Lower lobe of right lung (tissue), 2 donors: Measurements from ENCODE around the gene IDH2. TPM values are rescaled to one million over a fixed set of nuclear protein-coding genes. Genes with fewer than 3 reads are reported as not detected.

ENCODE experiments used
- ATAC-seq, 2 donors: fragments of 200-7000 bp; cut with Tn5 transposase; one replicate each; pipeline ENCODE4 v1.9.1; 2020 to 2022; ENCODE audit warnings: mild to moderate bottlenecking in 2 of 2, moderate library complexity in 2 of 2
- DNase-seq: peaks from one replicate; pipeline ENCODE4 v3.0.0-alpha.2; 2020
- H3K27ac ChIP-seq: fragments of 200-600 bp; one replicate; pipeline ENCODE4 v1.8.0; 2022
- H3K27me3 ChIP-seq: fragments of 200-600 bp; one replicate; pipeline ENCODE4 v1.8.0; 2022; ENCODE audit warnings: low read depth
- H3K36me3 ChIP-seq: fragments of 200-600 bp; one replicate; pipeline ENCODE4 v1.8.0; 2022; ENCODE audit warnings: mild to moderate bottlenecking
- H3K4me1 ChIP-seq: fragments of 200-600 bp; one replicate; pipeline ENCODE4 v1.8.0; 2022
- H3K4me3 ChIP-seq: fragments of 200-600 bp; one replicate; pipeline ENCODE4 v1.8.0; 2022; ENCODE audit warnings: mild to moderate bottlenecking
- H3K9me3 ChIP-seq: fragments of 200-600 bp; one replicate; pipeline ENCODE4 v1.8.0; 2022
- CTCF ChIP-seq: fragments of 200-600 bp; IDR thresholded peaks from one replicate; pipeline ENCODE4 v1.8.0; 2022; ENCODE audit warnings: antibody characterized with exemption, mild to moderate bottlenecking
- intact Hi-C: fragments of 100-400 bp; cut with DNase I; formaldehyde crosslinking; loops from one replicate; pipeline ENCODE4 v1.11.0; 2022
- total RNA-seq: library from RNA; stranded (reverse); fragmentation: NEBNext Ultra II Directional; extraction: Animal tissue kit (Norgen Biotek cat#: 25700); gene quantifications from one replicate; pipeline ENCODE4 v1.2.1, GENCODE V29; 2021
- donor health status: DM: no; HTN: yes; CAD: no; lungs with severe emphysema.

The IDH2 gene
- total RNA-seq, 1 donor from 2014 or later, result 46.7 TPM

DNA sequence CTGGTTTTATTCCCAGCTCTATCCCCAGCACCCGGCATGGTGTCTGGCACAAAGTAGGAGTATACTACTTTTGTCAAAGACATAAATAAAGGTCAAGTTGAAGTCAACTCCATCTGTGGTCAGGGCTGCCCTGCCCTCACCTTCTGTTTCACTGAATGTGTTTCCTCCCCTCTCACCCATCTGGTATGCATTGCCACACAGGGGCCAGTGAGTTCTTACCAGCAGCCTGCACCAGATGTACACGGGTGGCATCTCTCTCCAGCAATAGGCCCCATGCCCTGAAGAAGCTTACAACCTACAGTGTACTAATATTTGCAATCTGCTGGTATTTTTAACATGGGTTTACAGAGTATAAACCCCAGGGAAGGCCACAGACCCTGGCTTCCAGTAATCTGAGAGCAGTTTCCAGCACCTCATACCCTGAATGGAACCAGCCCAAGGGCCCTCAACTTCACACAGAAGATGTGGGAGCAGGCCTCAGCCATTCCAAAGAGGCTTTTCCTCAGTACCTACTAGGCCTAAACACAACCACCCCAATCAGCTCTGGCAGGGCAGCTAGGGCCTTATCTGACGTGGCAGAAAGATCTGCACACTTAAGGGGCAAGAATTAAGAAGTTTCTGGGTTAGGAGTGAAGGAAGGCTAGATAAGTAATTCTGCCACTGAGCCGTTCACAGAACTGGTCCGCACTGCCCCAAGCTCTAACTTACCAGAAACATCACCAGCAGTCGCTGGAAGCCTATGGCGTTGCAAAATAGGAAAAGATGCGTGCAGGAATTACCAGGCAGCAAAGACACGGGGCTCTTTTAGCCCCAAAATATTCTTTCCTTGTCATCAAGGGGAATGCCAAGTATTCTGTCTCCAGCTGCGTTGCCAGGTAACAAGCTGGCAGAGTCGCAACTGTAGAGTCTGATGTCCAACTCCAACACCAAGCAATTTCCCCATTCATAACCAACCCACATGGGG is 2.1 kb downstream of the IDH2 start:
- Histone ChIP-seq H3K9me3 (no peaks in the 10 kb centered on the region), H3K4me3 (peak overlapping the region; percentile 84), H3K27ac (peak overlapping the region; percentile 94), H3K36me3 (no peaks in the 10 kb centered on the region), H3K27me3 (no peaks in the 10 kb centered on the region), H3K4me1 (peaks cover 61% of the 10 kb centered on the region)
- intact Hi-C loops, result no loop called here
- no peak for ATAC-seq
- no peak for DNase-seq
- TF ChIP-seq CTCF, result no peak

DNA sequence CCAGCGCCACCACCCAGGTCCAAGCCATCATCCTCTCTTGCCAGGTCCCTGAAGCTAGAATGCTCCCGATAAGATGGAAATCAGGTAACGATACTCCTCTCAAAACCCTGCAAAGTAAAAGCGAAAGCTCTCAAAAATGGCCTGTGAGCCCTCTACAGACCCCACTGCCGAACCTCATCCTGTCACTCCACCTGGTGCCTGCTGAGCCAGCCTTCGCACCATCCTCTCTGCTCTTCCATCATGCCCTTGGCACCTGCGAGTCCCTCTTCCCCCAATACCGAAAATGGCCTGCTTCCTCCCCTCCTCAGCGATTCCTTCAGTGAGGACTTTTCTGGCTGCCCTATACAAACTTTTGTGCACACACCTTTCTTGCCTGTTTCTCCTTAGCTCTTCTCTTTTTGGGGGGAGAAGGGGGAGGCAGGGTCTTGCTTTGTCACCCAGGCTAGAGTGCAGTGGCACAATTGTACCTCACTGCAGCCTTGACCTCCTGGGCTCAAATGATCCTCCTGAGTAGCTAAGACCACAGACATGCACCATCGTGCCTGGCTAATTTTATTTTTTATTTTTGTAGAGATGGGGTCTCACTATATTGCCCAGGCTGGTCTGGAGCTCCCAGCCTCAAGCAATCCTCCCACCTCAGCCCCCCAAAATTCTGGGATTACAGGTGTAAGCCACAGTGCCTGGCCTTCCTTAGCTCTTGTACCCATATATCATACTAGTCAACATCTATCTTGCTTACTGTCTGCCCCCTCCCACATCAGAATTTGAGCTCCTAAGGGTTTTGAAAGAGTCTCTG is 3.0 kb downstream of the IDH2 start:
- H3K4me3 ChIP-seq, result no peak overlapping the region
- peaks cover 61% of the 10 kb centered on the region for H3K4me1 ChIP-seq
- no peaks in the 10 kb centered on the region for H3K36me3 ChIP-seq
- H3K27ac ChIP-seq, result peak overlapping the region; percentile 72
- intact Hi-C loops, result no loop called here
- no peak for TF ChIP-seq CTCF
- no peaks in the 10 kb centered on the region for H3K27me3 ChIP-seq
- no peaks in the 10 kb centered on the region for H3K9me3 ChIP-seq
- ATAC-seq (no peak), DNase-seq (no peak)

DNA sequence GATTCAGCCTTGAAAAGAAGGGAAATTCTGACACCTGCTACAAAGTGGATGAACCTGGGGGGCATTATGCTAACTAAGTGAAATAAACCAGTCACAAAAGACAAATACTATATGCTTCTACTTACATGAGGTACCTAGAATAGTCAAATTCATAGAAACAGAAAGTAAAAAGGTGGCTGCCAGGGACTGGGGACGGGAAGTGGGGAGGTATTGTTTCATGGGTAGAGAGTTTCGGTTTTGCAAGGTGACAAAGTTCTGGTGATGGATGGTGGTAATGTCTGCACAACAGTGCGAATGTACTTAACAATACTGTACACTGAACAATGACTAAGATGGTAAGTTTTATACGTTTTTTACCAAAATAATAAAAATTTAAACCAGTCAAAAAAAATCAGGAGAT is 4.8 kb downstream of the IDH2 start:
- no peaks in the 10 kb centered on the region for H3K36me3 ChIP-seq
- DNase-seq, result no peak
- H3K4me3 ChIP-seq, result no peak overlapping the region
- intact Hi-C loops, result no loop called here
- no peak for ATAC-seq
- no peaks in the 10 kb centered on the region for H3K9me3 ChIP-seq
- H3K27me3 ChIP-seq, result no peaks in the 10 kb centered on the region
- TF ChIP-seq CTCF, result no peak
- peaks cover 61% of the 10 kb centered on the region for H3K4me1 ChIP-seq
- peak overlapping the region; percentile 72 for H3K27ac ChIP-seq

DNA sequence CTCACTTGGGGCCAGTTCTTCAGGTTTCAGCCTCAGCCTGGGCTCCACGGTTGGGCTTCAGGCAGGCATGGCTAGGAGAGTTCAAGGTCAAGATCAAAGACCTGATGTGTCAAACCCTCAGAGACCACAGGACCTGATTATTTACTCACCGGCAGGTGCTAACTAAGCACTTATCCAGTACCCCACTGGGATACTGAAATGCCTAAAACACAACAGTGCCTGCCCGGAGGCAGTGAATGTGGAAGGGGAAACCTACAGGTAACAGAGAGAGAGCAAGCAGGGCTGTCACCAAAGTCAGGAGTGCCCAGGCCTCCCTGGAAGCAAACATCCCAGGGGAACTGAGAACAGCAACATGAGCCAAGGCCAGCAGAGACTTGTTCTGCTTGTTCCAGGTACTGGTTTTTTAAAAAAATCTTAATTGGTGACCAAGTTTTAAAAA is 6.7 kb downstream of the IDH2 start:
- ATAC-seq, result peak; percentile 39 to 55
- Histone ChIP-seq H3K27ac (peak overlapping the region; percentile 43), H3K4me3 (no peak overlapping the region), H3K27me3 (no peaks in the 10 kb centered on the region), H3K4me1 (peaks cover 50% of the 10 kb centered on the region), H3K9me3 (no peaks in the 10 kb centered on the region), H3K36me3 (peaks cover 11% of the 10 kb centered on the region)
- TF ChIP-seq CTCF, result no peak
- no peak for DNase-seq
- intact Hi-C loops, result no loop called here

DNA sequence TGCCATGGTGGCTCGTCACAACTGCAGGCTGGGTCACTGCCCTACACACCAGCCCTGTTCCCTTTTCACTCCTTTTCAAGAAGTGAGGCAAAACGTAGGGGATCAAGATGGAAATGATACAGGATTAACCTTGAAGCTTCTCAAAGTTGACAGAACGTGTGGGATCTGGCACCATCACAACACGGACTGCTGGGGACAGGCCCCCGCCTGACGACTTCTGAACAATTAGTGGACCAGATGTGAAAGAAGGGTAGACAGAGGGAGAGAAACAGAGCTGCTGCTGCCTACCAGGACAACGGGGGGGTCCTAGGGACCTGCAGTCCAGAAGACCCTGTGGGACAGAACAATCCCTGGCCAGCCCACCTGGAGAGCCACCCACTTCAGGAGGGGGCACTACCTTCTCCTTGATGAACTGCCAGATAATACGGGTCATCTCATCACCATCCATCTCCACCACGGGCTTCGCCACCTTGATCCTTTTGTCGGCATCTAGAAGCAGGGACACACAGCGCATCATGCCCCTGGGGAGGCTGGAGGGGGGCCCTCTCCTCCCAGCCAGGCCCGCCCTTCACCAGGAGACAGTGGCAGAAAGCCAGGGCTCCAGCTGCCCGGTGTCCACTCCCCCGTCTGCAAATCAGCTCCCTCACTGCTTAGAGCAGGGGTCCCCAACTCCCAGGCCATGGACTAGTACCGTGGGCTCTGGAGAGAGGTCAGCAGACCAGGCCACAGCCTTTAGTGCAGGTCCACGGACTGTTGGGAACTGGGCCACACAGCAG is 10.9 kb downstream of the IDH2 start:
- Histone ChIP-seq H3K27ac (no peak overlapping the region), H3K4me3 (no peak overlapping the region), H3K9me3 (no peaks in the 10 kb centered on the region), H3K27me3 (no peaks in the 10 kb centered on the region), H3K36me3 (peaks cover 44% of the 10 kb centered on the region), H3K4me1 (peaks cover 12% of the 10 kb centered on the region)
- DNase-seq (no peak), ATAC-seq (no peak)
- intact Hi-C loops, result no loop called here
- no peak for TF ChIP-seq CTCF
